ENCODE results near the gene FH.

The FH gene

DNA sequence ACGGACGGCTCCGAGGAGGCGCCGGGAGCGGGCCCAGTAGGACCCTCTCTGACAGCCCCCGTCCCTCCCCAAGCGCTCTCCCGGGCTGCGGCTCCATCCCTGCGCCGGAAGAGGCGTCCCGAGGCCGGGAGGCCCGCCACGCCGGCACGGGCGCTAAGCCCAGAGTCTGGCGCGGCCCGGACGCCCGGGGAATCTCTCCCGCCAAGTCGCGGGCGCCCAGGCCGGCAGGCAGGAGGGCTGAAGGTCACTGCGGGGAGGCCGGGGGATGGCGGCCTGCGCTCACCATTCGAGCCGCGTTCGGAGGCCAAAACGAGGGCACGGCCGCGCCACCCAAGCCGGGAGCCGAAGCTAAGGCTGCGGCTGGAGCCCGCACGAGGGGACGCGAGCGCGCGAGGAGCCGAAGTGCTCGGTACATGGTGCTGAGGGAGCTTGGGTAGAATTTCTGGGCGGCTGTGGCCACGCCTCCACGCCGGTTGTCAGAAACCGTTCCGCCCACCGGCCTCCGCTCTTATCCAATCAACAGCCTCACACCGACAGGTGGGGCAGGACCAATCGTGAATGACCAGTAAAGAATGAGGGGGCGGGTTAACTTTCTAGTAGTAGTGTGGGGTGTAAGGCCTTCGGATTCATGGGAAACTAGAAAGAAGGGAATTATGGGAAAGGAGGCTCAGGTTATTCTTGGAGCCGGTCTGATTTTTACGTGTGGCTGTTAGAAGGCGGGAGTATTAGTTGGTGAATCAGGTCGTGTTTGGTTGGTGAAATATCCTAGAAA lies at the start of gene FH:
Gene FH (minus strand): TSS at position 448 of the 772 bp plus-strand sequence. CDS start 33 bp downstream, at position 415.
- DNase-seq: peak; percentile 93 to 95

DNA sequence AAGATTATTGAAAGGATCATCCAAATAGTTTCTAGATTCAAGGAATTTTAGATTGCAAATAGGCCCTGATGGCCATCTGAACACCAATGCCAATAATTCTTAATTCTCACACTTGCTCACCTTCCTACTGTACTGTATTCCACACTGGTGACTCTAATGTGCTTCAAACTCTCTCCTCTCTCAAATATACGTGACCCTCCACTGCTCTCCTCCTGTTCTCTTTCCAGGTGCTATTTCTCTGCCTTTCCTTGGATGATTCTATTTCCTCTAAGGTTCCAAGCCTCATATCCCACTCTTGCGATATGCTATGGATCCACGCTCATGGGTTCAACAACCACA lies 41.3 kb upstream of the FH start:
- no peak for DNase-seq

DNA sequence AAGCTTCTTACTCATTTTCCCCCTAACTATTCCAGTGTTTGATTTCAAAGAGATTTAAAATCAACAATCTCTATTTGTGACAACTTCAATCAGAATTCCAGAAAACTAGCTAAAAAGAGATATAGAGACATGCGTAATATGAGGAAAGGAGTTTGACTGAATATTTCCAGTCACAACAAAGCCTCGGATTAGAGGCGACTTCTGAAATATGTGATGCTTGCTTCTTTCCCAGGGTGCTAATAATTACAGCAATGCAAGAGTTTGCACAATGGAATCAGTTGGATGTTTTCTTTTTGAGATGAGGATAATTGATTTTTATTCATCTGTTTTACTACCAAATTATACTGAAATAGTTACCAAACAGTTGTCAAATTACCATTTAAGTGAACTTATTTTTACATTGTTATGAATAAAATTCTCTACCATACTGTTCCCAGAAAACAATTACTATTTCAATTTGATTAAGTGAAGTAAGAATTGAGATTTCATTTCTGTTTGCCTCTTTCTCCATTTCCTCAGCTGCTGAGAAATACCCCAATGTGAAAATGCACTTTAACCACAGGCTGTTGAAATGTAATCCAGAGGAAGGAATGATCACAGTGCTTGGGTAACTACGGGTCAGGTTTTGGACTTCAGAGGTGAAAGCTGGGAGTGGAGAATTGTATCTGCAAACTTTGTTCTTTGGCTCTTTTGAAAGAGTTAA lies 40.7 kb upstream of the FH start:
- DNase-seq: no peak

DNA sequence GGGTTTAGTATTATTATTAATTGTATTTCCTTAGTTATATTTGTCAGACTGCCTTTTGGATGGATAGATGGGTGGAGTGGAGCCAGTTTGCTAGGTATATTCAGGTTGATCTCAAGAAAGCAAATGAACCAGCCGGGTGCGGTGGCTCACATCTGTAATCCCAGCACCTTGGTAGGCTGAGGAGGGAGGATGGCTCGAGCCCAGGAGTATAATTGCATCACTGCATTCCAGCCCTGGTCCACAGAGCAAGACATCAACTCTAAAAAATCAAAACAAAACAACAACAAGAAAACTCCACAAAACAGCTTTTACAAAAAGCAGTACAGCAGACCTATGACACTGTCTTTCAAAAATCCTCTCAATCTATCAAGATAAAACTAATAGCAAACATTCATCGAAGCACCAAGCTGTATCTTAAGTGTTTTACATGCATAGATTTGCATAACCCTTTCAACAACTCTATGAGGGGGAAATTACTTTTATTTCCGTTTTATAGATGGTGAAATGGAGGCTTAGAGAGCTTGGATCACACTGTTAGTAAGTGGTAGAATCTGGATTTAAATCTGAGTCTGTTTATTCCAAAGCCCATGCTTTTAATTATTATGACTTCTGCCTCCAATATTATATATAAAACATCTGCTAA lies 38.1 kb upstream of the FH start:
- DNase-seq: no peak

GRCh38 chr1:241557031-241557430 lies 37.5 kb upstream of the FH start:
- DNase-seq: no peak

- no peak for DNase-seq
Measured at GRCh38 chr1:241555526-241555925, 36.0 kb upstream of the FH start.

DNA sequence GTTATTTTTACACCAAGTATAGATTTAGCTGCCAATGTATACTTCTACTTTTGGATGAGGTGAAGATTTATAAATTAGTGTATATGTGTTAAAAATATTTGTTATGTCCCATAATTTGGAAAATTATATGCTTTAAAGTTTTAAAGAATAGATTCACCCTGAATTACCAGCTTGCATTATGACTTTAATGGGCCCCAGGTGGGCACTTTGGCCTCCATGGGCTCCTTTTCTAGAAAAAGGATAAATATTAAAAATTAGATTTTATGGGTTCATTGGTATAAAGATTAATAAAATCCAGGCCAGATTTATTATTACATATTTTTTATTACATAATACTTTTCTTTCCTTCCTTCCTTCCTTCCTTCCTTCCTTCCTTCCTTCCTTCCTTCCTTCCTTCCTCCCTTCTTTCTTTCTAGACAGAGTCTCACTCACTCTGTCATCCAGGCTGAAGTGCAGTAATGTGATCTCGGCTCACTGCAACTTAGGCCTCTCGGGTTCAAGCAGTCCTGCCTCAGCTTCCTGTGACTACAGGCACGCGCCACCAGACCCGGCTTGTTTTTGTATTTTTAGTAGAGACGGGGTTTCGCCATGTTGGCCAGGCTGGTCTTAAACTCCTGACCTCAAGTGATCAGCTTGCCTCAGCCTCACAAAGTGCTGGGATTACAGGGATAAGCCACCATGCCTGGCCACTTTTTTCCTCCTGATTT lies 34.5 kb upstream of the FH start:
- DNase-seq: no peak

GRCh38 chr1:241551759-241552638 lies 32.4 kb upstream of the FH start:
- DNase-seq: peak; percentile 51 to 52

DNA sequence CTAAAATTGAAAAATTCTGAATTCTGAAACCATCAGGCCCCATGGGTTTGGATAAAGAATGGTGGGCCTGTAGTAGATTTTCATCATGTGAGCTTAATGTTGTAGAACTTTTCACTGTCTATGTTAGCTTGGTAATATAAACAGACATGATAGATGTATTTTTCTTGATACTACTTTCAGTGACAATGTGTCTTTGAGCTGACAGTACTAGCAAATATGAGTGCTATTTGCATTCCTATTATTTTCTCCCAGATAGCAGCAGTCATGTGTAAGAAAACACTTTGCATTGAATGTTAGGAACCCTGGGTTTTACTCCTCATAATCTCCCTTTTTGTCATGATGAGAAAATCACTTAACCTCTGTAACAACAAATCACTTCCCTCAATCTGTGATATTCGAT lies 30.8 kb upstream of the FH start:
- no peak for DNase-seq

- DNase-seq: no peak
Measured at GRCh38 chr1:241548008-241548407, 28.5 kb upstream of the FH start.

- DNase-seq: no peak
Measured at GRCh38 chr1:241542199-241542907, 22.8 kb upstream of the FH start.

DNA sequence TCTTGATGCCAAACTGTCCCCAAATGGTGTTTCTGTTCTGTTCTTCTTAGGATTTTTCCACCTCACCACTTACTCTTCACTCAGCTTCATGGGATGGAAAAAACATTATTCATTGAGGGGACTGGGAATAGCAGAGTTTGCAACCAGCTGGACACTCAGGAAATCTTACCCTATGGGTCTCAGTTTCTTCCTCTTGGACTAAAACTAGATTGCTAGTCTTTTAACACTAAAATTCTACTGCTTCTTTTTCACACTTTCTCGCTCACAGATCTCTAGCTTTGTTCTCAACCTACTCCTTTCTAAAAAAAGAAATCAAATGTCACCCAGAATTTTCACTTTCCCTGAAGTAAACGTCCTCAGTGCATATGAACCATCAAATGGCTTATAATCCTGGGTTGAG lies 17.4 kb upstream of the FH start:
- no peak for DNase-seq

DNA sequence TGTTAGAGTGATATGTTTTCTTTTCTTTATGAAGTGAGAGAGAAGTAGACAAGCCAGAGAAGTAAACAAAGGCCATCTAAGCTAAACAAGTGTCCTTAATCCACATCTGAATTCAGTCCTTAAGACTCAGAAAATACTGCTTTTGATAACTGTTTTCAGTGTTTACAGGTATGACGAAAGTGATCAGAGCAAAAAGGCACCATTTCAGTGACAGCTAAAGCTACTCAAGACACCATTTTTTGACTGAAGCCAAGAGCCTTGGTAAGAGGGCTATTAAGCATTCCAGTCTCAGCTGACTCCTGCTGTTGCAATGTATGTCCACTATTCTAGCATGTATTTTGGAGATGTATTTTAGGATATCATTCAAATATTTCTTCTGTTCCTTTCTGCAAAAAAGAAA lies 16.7 kb upstream of the FH start:
- no peak for DNase-seq

DNA sequence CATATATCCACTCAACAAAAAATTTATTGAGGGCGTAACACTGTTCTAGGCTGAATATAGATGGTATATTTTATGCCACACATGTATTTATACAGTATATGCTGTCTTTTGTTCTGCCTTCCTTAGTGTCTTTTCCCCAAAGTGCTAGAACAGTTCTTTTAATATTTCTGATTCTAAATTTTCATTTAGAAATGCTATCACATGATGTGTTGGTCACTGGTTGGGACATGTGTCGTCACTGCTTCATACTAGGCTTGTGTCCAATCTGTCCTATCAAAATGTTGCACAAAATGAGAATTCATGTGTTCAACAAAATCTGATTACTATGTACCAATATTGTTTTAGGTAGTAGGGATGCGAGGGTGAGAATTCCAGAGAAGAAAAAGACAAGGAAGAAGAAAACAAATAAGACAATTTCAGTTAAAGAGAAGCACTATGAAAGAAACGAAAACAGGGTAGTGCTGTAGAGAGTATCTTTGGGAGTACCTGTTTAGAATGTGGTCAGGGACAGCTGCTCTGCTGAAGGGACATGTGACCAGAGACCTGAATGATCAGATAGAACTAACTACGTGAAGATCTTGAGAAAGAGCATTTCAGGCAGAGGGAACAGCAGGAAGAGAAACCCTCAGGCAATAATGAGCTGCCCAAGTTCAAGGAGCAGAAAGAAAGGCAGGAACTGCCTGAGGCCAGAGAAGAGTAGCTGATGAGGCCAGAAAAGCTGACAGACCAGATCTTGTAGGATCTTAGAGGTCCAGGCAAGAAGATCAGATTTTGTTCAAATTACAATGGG lies 14.0 kb upstream of the FH start:
- DNase-seq: no peak

DNA sequence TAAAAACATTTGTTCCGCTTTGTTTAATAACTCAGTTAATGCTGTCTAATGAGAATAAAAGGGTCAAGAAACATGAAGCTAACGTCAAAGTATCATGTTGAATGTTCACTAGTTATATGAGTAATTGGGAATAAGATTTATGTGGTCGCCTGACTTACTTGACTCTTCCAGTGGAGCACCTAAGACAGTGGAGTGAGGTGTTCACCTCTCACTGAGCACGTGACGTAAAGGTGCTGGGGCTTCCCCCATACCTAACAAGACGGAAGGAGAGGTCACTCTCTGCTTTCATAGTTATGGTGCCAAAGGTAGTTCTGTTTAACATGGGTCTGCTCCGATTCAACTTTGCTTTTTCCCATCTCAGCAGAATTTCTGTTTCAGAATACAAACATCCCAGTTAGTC lies 13.3 kb upstream of the FH start:
- no peak for DNase-seq

- DNase-seq: no peak
Measured at GRCh38 chr1:241532162-241532531, 12.6 kb upstream of the FH start, which contains the start of gene KMO. Gene KMO, plus strand, starts transcription at chr1:241532378. Its CDS starts 67 bp downstream, at chr1:241532445.

DNA sequence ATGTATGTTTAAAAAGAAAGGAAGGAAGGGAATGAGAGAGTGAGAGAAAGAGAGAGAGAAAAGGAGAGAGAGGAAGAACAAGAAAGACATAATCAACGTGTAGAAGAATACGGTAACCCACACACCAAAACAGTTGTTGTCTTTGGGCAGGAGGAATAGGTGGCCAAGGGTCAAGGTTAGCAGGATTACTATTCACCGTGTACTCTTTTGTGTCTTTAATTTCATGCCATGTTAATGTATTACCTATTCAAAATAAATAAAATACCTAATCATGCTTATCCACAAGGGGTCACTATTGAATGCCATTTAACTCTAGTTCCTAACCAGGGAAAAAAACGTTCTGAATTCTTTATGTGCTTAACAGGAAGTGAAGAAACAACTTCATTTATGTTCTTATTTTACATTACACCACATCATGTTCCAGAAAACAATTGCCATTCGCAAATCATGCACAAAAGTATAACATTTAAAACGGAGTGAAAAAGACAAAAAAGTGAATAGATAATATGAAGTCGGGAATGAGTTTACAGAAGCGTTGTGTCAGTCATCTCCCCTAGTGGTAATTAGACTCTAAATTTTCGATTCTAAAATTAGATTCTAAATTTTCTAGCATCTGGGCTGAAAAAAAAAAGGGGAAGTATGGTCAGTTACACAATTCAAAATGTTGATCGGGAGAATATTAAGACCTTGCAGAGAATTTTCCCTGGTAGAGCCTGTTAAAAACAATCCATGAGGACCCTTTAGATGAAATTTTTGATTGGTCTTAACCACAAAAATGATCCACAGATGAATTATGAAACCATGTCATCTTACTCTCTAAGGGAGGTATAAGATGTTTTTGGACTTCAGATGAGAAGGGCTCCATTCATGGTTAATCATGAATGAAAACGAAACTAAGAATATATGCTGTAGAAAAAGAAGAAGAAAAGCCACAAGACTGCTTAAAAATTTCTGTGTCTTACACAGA lies 11.9 kb upstream of the FH start:
- no peak for DNase-seq

GRCh38 chr1:241527146-241527545 lies 7.6 kb upstream of the FH start:
- no peak for DNase-seq

DNA sequence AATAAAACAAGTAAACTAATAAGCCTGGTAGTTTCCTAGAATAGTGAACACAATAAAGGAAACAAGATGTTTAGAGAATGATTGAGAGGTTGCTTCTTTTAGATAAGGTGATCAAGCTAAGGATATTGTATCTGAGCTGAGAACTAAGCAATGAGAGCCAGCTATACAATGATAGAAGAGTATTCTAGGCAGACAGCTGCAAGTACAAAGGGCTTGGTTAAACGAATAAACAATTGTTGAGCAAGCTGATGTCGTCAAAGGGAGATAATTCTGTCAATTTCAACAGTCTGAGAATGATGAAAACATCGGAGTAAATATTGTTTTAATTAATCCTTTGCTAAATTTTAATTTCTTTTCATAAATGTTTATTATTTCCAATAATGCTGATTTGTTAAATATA lies 5.5 kb upstream of the FH start:
- DNase-seq: no peak

- no peak for DNase-seq
Measured at GRCh38 chr1:241521718-241522117, 2.2 kb upstream of the FH start.

Measured in activated T-cell treated with anti-CD3 and anti-CD28 coated beads, Interleukin-2, amount 50 U/mL, for 48 hours (primary cell).